H9 (cell line): ENCODE data around the gene METAP2. TPM values are rescaled to one million over a fixed set of nuclear protein-coding genes. Genes with fewer than 3 reads are reported as not detected.

Source experiments
- DNase-seq: peaks from one replicate; pipeline ENCODE4 v3.0.0-alpha.2; 2017
- H2AFZ ChIP-seq: one replicate; pipeline ENCODE4 v1.6.1; 2013; ENCODE audit warnings: mild to moderate bottlenecking, low read length, control low read depth, moderate library complexity
- H2AK5ac ChIP-seq: 2 replicates; pipeline ENCODE4 v1.6.1; 2013; ENCODE audit warnings: low read length, control low read depth, mixed read lengths; ENCODE audit not compliant: insufficient read length
- H2BK120ac ChIP-seq: one replicate; pipeline ENCODE4 v1.6.1; 2013; ENCODE audit warnings: low read depth, mild to moderate bottlenecking, low read length, control low read depth, inconsistent platforms; ENCODE audit not compliant: poor library complexity, severe bottlenecking
- H2BK12ac ChIP-seq: 2 replicates; pipeline ENCODE4 v1.6.1; 2013; ENCODE audit warnings: low read length, control low read depth, mixed read lengths, low read depth; ENCODE audit not compliant: insufficient read length
- H2BK15ac ChIP-seq: 2 replicates; pipeline ENCODE4 v1.6.1; 2013; ENCODE audit warnings: low read depth, low read length, control low read depth
- H2BK20ac ChIP-seq: one replicate; pipeline ENCODE4 v1.6.1; 2013; ENCODE audit warnings: low read depth, mild to moderate bottlenecking, low read length, control low read depth, inconsistent platforms; ENCODE audit not compliant: poor library complexity, severe bottlenecking
- H2BK5ac ChIP-seq: 2 replicates; pipeline ENCODE4 v1.6.1; 2013; ENCODE audit warnings: low read length, control low read depth, mixed read lengths; ENCODE audit not compliant: insufficient read length
- H3K14ac ChIP-seq: 2 replicates; pipeline ENCODE4 v1.6.1; 2013; ENCODE audit warnings: low read length, control low read depth; ENCODE audit not compliant: insufficient read depth
- H3K18ac ChIP-seq: 2 replicates; pipeline ENCODE4 v1.6.1; 2013; ENCODE audit warnings: low read depth, mild to moderate bottlenecking, mixed read lengths, low read length, control low read depth; ENCODE audit not compliant: insufficient read length
- H3K23ac ChIP-seq: 2 replicates; pipeline ENCODE4 v1.6.1; 2013; ENCODE audit warnings: low read length, control low read depth, mixed read lengths, low read depth; ENCODE audit not compliant: insufficient read length
- H3K23me2 ChIP-seq: 2 replicates; pipeline ENCODE4 v1.6.1; 2013; ENCODE audit warnings: low read depth, mild to moderate bottlenecking, mixed read lengths, low read length, control low read depth; ENCODE audit not compliant: insufficient read length, poor library complexity, severe bottlenecking
- H3K27ac ChIP-seq: 2 replicates; pipeline ENCODE4 v1.5.1; 2013; ENCODE audit warnings: low read length, control low read depth, mixed read lengths, low read depth; ENCODE audit not compliant: insufficient read length
- H3K27me3 ChIP-seq: 2 replicates; pipeline ENCODE4 v1.6.1; 2013; ENCODE audit warnings: low read length, control low read depth, inconsistent platforms; ENCODE audit not compliant: insufficient read depth
- H3K4ac ChIP-seq: 2 replicates; pipeline ENCODE4 v1.6.1; 2013; ENCODE audit warnings: low read depth, mild to moderate bottlenecking, control low read depth, inconsistent platforms, low read length, moderate library complexity
- H3K4me1 ChIP-seq: 2 replicates; pipeline ENCODE4 v1.6.1; 2013; ENCODE audit warnings: low read length, control low read depth, inconsistent platforms; ENCODE audit not compliant: insufficient read depth
- H3K4me2 ChIP-seq: 2 replicates; pipeline ENCODE4 v1.6.1; 2013; ENCODE audit warnings: low read length, control low read depth, mixed read lengths; ENCODE audit not compliant: insufficient read length, insufficient read depth
- H3K56ac ChIP-seq: 2 replicates; pipeline ENCODE4 v1.6.1; 2013; ENCODE audit warnings: low read depth, mild to moderate bottlenecking, mixed read lengths, low read length, control low read depth; ENCODE audit not compliant: insufficient read length
- H3K79me1 ChIP-seq: 2 replicates; pipeline ENCODE4 v1.6.1; 2013; ENCODE audit warnings: low read depth, mild to moderate bottlenecking, moderate library complexity, low read length, control low read depth, inconsistent platforms; ENCODE audit not compliant: insufficient read depth, poor library complexity, severe bottlenecking
- H3K79me2 ChIP-seq: 2 replicates; pipeline ENCODE4 v1.6.1; 2013; ENCODE audit warnings: low read length, control low read depth, inconsistent platforms; ENCODE audit not compliant: insufficient read depth
- H3K9ac ChIP-seq: 2 replicates; pipeline ENCODE4 v1.6.1; 2013; ENCODE audit warnings: low read length, control low read depth, mixed read lengths; ENCODE audit not compliant: insufficient read length; ENCODE audit errors: extremely low read depth
- H3K9me3 ChIP-seq: one replicate; pipeline ENCODE4 v1.6.1; 2013; ENCODE audit warnings: low read depth, low read length, inconsistent platforms; ENCODE audit not compliant: control insufficient read depth
- H3T11ph ChIP-seq: one replicate; pipeline ENCODE4 v1.6.1; 2013; ENCODE audit warnings: mild to moderate bottlenecking, low read length, control low read depth, inconsistent platforms
- H4K20me1 ChIP-seq: one replicate; pipeline ENCODE4 v1.6.1; 2013; ENCODE audit not compliant: control insufficient read depth, insufficient read length, insufficient read depth
- H4K5ac ChIP-seq: 2 replicates; pipeline ENCODE4 v1.6.1; 2013; ENCODE audit warnings: low read depth, mild to moderate bottlenecking, mixed read lengths, low read length, control low read depth; ENCODE audit not compliant: insufficient read length
- H4K8ac ChIP-seq: replicated peaks from 2 replicates; pipeline ENCODE4 v1.6.1; 2013; ENCODE audit warnings: low read length, control low read depth, mixed read lengths, low read depth; ENCODE audit not compliant: insufficient read length
- H4K91ac ChIP-seq: 2 replicates; pipeline ENCODE4 v1.6.1; 2013; ENCODE audit warnings: low read depth, mild to moderate bottlenecking, moderate library complexity, mixed read lengths, low read length, control low read depth; ENCODE audit not compliant: insufficient read length
- H3K27ac Mint-ChIP-seq, 3 experiments: 2 replicates in 2 of 3; 3 replicates in 1 of 3; pipeline ENCODE4 v1.8.0; 2020 to 2021; ENCODE audit warnings: mixed read lengths in 3 of 3, mild to moderate bottlenecking in 1 of 3, moderate library complexity in 1 of 3
- H3K27me3 Mint-ChIP-seq: 2 replicates; pipeline ENCODE4 v1.8.0; 2021; ENCODE audit warnings: low read depth, mild to moderate bottlenecking, moderate library complexity, mixed read lengths
- H3K36me3 Mint-ChIP-seq, 3 experiments: 2 replicates in 2 of 3; 3 replicates in 1 of 3; pipeline ENCODE4 v1.8.0; 2020 to 2021; ENCODE audit warnings: low read depth in 3 of 3, mixed read lengths in 3 of 3; ENCODE audit not compliant: insufficient read depth in 1 of 3
- H3K4me1 Mint-ChIP-seq, 2 experiments: 2 replicates each; pipeline ENCODE4 v1.8.0; 2020; ENCODE audit warnings: mixed read lengths in 2 of 2
- H3K4me3 Mint-ChIP-seq, 2 experiments: 2 replicates in 1 of 2; 3 replicates in 1 of 2; pipeline ENCODE4 v1.8.0; 2020 to 2021; ENCODE audit warnings: mild to moderate bottlenecking in 2 of 2, mixed read lengths in 2 of 2, moderate library complexity in 1 of 2
- H3K9me3 Mint-ChIP-seq, 2 experiments: 2 replicates in 1 of 2; 3 replicates in 1 of 2; pipeline ENCODE4 v1.8.0; 2020; ENCODE audit warnings: mild to moderate bottlenecking in 2 of 2, mixed read lengths in 2 of 2, moderate library complexity in 1 of 2
- CTCF ChIP-seq: fragments of 200-600 bp; sonication (generic); conservative IDR thresholded peaks from 3 replicates; pipeline ENCODE4 v1.8.0; 2021; ENCODE audit warnings: antibody characterized with exemption, mild to moderate bottlenecking
- total RNA-seq: library from RNA; stranded (reverse); gene quantifications from 2 replicates; pipeline ENCODE4 v1.2.1, GENCODE V29; 2021

METAP2 gene
- total RNA-seq, 1 experiment from 2014 or later: 140 TPM

GRCh38 chr12:95484524-95484923, 10.6 kb downstream of the METAP2 start:
- H3K27ac Mint-ChIP-seq: no peak overlapping the region
- Histone ChIP-seq H4K8ac (no peak overlapping the region), H2BK120ac (no peak overlapping the region), H2AK5ac (no peak overlapping the region), H3K27me3 (no peaks in the 10 kb centered on the region), H3K14ac (no peak overlapping the region), H2AFZ (no peak overlapping the region), H2BK15ac (no peak overlapping the region), H3K23ac (no peak overlapping the region), H3K56ac (no peak overlapping the region), H3K4me2 (no peak overlapping the region), H3K23me2 (no peaks in the 10 kb centered on the region), H4K5ac (no peak overlapping the region), H3K4me1 (no peaks in the 10 kb centered on the region), H2BK5ac (no peak overlapping the region), H3K27ac (no peak overlapping the region), H4K20me1 (no peaks in the 10 kb centered on the region), H3K79me2 (peaks cover 8% of the 10 kb centered on the region; the same call in 1 of the 2 replicates), H3K9me3 (no peaks in the 10 kb centered on the region), H2BK20ac (no peak overlapping the region), H3K18ac (no peak overlapping the region), H3T11ph (no peak overlapping the region), H2BK12ac (no peak overlapping the region), H3K79me1 (no peaks in the 10 kb centered on the region), H4K91ac (no peak overlapping the region), H3K4ac (no peak overlapping the region), H3K9ac (no peak overlapping the region)
- no peak for TF ChIP-seq CTCF
- H3K9me3 Mint-ChIP-seq: no peaks in the 10 kb centered on the region
- DNase-seq: no peak
- 0 out of 4 replicates have a peak, but pooled peaks cover 0 to 2% of the 10 kb centered on the region in 2 experiments for H3K4me1 Mint-ChIP-seq
- H3K4me3 Mint-ChIP-seq: no peak overlapping the region
- H3K27me3 Mint-ChIP-seq: no peaks in the 10 kb centered on the region
- peaks cover 22 to 72% (median 55%) of the 10 kb centered on the region in 3 experiments for H3K36me3 Mint-ChIP-seq
